Stimulated activated CD4-positive, alpha-beta T cell treated with anti-CD3 and anti-CD28 coated beads, TNF-alpha, amount 100 ng/mL, for 4 hours (primary cell): ENCODE results near the gene TDRD1.

Experiments
- DNase-seq, 3 experiments: peaks; one replicate each; pipeline ENCODE4 v3.0.0-alpha.2; 2020; ENCODE audit warnings: low read depth in 3 of 3

Gene TDRD1

DNA sequence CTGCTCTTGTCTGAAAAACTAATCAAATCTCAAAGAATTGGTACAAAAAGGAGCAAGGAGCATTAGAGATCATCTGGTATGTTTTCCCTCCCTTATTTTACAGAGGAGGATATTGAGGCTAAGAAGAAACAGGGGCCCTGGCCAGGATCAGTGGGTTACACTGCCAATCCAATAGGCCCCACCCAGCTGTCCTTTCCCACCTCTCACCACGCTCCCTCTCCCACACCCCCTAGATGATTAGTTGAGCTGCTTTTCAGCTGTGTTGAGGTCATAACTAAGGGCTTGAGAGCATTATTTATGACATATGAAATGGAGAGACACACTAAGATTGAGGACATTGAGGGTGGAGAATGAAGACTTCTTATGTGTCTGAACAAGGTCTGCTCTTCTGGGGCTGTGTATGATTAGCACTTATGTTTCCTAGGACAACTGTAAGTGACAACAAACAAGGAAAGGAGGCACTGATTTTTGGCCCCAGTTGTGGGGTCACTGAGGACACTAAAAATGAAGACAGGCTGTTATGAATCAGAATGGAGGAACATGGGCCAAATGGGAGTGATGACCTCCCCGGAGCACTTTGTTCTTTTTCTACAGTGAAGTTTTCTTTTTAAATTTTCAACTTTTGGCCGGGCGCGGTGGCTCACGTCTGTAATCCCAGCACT, 86.4 kb downstream of the TDRD1 start:
- no peak for DNase-seq

DNA sequence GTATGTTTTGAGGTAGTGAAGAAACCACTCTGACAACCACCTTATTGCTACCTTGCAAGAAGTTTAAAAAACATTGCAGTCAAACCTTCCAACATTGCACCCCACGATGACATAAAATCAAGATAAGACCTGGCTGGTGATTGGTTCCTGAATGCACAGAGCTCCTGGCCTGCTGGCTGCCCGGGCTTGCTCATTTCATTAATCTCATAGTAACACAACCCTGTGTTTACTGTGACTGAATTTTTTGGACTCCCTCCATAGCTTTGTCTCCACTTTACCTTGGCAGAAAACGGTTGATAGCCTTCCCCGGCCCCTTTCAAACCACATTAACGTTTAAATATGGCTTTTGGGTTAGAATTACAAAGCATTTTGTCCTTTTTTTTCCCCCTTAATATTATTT, 87.4 kb downstream of the TDRD1 start:
- no peak for DNase-seq

DNA sequence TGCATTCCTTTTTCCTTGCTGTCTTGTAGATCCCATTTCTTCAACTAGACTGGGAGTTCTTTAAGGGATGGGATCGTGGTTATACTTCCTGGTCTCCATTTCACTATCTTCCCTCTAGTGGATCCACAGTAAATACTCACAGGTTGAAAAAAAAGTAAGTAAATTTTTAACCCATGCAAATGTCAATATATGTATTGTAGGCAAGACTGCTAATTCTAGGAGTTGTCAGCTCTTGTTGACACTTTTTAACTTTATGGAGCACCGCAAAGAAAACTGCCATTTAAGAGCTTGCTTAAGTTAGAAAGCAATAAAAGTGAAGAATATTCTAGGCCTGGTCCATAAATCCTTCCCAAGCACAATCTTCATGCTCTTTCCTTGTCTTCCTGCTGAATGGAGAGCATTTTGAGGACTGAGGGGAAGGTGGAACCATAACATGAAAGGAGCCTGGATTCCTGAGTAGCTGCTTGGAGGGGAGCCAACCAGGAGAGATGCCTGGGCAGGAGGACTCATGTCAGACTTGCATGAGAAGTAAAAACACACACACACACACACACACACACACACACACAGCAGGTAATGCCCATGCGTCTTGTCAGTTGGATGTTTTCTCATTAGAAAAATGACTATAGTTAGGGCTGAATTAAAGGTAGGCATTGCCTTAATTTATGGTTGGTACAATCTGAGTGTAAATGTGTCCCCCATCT, 92.1 kb downstream of the TDRD1 start:
- no peak for DNase-seq

DNA sequence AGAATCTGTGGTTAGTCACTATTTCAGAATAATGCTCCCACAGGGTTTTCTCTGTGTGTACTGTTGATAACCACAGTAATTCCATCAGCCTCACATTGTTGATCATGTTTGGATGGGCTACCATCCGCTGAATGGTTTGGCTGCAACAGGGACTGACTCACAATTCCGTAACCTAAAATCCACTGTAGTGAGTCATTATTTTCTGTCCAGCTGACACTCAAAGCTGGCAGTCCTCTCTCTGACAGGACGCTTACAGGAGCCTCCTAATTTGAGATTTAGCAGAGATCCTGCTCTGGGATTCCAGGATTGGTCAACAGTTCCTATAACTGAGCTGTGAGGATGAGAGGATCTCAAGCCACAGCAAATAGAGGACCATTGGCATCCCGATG, 92.6 kb downstream of the TDRD1 start:
- no peak for DNase-seq

DNA sequence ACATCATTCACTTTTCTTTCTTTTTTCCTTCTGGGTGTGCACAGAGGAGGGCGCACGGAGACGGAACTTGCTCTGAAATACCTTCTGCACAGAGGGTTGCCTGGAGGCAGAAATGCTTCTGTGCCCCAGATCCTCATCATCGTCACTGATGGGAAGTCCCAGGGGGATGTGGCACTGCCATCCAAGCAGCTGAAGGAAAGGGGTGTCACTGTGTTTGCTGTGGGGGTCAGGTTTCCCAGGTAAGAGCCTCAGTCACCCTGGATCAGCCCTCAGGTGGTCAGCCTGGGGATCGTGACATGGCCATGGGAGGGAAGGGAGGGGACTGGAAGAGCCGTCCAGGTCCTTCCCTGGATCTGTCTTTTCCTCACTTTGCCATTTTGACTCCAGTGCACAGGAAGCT, 93.5 kb downstream of the TDRD1 start:
- no peak for DNase-seq

DNA sequence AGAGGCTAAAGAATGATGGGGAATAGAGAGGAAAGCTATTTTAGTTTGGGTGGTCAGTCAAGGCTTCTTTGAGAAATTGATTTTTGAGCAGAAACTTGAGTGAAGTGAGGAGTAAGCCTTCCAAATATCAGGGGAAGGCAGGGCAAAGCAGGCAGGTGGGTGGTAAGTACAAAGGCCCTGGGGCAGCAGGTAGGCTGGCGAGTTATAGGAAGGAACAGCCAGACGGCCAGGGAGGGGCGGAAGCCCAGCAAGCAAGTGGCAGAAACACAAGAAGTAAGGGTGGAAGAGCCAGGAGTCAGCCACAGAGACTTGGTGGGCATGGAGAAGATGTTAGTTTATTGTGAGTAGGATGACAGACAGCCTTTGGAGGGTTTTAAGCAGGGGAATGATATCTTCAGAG, 94.8 kb downstream of the TDRD1 start:
- DNase-seq: no peak

DNA sequence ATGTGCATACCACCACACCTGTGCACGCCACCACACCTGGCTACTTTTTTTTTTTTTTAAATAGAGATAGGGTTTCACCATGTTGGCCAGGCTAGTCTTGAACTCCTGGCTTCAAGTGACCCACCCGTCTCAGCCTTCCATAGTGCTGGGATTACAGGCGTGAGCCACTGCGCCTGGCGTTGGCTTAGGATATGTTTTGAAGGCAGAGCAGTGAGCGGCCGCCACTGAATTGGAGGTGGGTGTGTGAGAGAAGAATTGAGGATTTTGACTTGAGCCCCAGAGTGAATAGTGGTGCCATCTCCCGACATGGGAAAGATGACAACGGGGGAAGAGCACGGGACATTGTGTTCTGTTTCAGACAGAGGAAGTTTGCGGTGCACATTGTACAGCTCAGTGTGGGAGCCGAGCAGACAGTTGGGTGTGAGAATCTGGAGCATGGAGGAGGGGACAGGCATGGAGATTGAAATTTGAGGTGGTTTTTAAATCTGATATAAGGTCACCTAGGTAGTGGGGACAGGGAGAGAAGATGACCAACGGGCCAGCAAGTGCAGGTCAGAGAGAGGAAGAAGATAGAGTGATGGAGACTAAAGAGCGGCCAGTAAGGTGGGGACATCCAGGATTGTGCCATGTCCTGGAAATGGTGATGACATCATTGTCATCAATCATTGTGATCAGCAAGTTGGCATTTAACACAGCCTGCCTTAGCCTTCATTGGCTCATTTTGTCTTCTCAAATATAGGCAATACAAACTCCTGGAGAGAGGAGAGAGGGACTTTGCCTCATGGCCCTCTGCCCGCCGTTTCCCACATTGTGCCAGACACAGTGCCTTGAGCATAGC, 95.7 kb downstream of the TDRD1 start:
- no peak for DNase-seq

DNA sequence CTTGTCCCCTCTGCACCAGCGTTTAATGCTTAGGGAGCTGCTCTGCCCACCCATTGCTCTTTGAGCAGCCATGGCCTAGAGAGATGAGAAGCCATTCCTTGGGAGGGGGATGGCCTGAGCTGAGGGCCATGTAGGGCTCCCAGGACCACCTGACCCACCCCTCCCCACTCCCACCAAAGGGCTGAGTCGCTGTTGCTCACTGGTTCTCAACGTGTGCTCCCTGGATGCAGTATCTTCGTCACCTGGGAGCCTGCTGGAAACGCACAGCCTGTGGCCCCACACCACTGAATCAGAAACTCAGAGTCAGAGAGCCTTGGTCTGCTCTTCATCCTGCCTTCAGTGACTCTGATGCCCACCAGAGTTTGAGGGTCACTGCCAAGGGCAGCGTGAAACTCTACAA, 96.9 kb downstream of the TDRD1 start:
- DNase-seq: no peak

DNA sequence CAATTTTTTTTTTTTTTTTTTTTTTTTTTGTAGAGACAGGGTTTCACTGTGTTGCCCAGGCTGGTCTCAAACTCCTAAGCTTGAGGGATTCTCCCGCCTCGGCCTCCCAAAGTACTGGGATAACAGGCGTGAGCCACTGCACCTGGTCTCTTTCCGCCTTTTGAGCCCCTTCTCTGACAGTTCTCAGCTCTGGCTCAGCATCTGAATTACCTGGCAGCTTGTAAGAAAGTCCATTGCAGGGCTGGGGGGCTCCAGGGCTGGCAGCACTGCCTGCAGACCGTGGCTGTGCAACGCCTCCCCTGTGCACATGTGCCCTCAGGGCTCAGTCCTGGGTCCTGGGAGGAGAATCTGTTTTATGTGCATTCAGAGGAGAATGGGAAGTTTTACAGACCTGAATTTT, 97.5 kb downstream of the TDRD1 start:
- no peak for DNase-seq

DNA sequence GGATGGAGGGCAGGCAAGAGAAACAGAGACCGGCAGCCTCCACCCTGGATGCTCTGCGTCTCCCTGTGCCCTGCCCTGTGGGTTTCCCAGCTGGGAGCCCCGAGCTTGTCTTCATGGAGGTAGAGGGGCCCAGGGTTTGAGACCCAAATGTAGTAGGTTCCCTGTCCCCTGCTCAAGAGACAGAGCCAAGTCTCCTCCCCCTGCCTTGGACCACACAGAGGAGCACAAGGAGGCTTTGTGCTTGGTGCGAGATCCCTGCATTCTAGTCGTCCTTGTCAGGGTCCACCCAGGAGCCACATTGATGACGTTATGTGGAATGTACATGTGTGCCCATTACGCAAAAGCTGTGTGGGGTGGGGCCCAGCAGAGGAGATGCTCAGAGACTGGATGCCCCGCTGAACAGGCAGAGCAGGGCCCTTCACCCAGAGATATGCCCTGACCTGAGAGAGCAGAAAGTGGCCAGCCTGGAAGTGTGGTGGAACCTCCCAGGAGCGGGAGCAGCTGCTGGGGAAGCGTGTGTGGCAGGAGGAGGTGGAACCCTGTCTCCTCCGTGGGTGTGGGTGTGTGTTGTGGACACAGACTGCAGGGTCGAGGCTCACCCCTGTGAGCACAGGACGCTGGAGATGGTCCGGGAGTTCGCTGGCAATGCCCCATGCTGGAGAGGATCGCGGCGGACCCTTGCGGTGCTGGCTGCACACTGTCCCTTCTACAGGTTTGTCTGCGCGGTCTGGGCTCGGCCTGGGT, 99.2 kb downstream of the TDRD1 start:
- no peak for DNase-seq

DNA sequence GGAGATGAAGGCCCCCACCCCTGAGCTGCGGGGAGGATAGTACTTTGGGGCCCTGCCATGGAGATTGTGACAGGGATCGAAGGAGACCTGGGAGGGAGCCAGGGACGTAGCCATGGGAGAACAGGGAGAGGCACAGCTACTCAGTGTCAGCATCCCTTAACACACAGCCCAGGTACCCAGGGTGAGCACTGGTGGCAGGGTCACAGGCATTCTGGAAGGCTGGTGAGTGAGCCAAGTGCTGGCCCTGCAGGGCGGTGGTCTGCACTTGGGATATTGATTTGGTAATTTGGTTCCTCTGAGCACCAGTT, 99.7 kb downstream of the TDRD1 start:
- DNase-seq: no peak

DNA sequence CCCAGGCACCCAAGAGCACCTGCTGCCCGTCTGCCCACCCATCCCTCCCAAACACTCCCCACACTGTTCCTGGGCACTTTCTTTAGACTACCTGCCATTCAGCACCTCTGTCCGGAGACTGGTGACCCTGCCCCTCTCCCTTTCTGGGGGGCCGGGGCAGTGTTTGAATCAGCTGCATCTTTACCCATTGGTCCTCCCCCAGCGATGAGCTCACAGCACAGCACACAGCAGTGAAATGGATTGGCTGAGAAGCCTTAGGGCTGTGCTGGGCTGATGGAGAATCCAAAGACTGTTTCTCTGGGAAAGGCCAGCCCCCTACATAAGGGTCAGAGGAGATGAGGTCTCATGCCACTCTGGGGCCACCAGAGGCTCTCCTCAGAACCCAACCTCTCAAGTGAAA, 100.1 kb downstream of the TDRD1 start:
- no peak for DNase-seq

DNA sequence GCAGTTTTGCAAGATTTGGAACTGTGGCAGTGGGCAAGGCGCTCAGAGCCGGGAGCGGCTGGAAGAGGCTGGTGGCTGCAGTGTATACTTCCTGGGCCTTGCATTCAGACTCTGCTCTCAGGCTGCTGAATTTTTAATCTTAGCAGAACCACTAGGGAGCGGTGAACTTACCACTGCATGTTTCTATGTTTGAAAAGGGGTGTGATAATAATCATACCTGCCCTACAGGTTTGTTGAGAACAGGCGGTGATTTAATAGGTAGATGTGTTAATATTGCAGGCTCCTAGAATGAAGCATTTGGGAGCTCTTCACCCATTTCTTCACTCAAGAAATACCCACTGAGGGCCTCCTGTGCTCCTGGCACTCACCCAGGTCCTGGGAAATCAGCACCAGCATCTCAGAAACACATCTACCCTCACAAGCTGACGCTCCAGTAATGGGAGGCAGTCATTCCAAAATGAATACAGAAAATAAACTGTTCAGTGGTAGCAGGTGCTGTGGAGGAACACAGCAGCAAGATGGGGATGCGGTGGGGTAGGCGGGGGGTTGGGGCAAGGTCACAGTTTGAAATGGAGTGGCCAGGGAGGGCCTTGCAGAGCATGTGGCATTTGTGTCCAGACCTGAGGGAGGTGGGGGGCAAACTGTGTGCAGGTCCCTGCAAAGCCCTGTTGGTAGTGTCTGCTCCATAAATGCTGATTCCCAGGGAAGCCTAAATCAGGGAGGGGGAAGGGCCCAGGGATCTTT, 100.9 kb downstream of the TDRD1 start:
- DNase-seq: no peak

DNA sequence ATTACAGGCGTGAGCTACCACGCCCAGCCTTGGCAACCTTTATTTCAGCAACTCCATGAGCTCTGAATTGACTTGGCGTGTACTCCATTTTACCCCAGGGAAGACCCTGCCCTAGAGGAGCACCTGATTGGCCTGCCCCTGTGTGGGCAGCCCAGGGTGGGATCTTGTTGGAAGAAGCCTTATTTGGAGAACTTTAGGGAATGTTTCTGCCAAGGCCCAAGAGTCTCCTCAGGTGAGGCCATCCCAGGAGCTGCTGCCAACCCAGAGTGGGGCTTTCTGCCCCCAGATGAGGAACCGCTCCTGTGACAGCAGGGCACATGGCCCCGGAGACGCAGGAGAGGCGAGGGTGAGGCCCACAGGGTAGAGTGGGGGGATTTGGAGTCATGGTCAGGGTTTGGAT, 101.9 kb downstream of the TDRD1 start:
- DNase-seq: no peak

DNA sequence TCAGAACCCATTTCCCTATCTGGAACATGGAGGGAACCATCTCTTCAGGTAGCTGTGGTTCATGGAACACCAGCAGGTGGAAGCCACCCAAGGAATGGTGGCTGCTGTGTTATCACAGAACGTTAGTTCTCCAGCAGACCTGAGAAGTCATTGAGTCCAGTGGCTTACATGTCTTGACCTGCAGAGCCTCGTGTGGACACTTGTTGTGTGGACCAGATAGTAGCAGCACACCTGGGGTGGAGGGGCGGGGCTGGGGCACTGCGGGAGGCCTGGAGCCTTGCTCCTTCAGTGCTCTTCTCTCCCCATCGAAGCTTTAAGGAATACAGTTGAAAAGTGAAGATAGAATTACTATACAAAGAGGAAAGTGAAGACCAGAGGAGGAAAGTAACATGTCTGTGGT, 102.3 kb downstream of the TDRD1 start:
- no peak for DNase-seq
